ENCODE measurements around the gene MBOAT7.

- TF ChIP-seq CTCF (conservative IDR thresholded peaks at IDR 0.05; ENCODE audit: low read length) (no peak), EZH2phosphoT487 (IDR thresholded peaks at IDR 0.05; ENCODE audit: borderline replicate concordance, low read depth, low read length) (no peak)
These were observed 65.0 kb downstream of the MBOAT7 start for GRCh38 chr19:54124393-54124792.
